GM18520 (cell line): ENCODE results near the gene CTTNBP2NL.

Source experiments
- ATAC-seq: cut with Tn5 transposase; IDR thresholded peaks from one replicate; pipeline ENCODE4 v1.9.1; 2021; ENCODE audit not compliant: unreplicated experiment

The CTTNBP2NL gene

GRCh38 chr1:112395821-112396652 is at the start of gene CTTNBP2NL:
CTTNBP2NL (plus strand) TSS chr1:112396214; CDS start chr1:112416166, 19,952 bp downstream.
- ATAC-seq, result peak; percentile 77

- no peak for ATAC-seq
These were observed 49.1 kb upstream of the CTTNBP2NL start for GRCh38 chr1:112346801-112347350.

- no peak for ATAC-seq
These were observed 39.2 kb upstream of the CTTNBP2NL start for GRCh38 chr1:112356765-112357164.

GRCh38 chr1:112357467-112357866 is 38.5 kb upstream of the CTTNBP2NL start:
- ATAC-seq, result no peak

- ATAC-seq, result no peak
These were observed 37.8 kb upstream of the CTTNBP2NL start for GRCh38 chr1:112358061-112358770.

GRCh38 chr1:112358798-112359408 is 37.1 kb upstream of the CTTNBP2NL start:
- no peak for ATAC-seq

- no peak for ATAC-seq
These were observed 35.9 kb upstream of the CTTNBP2NL start for GRCh38 chr1:112359961-112360767.

GRCh38 chr1:112363636-112364035 is 32.4 kb upstream of the CTTNBP2NL start:
- ATAC-seq, result no peak

GRCh38 chr1:112368198-112368597 is 27.8 kb upstream of the CTTNBP2NL start:
- no peak for ATAC-seq

- ATAC-seq, result peak; percentile 75
These were observed 26.4 kb upstream of the CTTNBP2NL start for GRCh38 chr1:112369392-112370285.

GRCh38 chr1:112370996-112371395 is 25.0 kb upstream of the CTTNBP2NL start:
- ATAC-seq, result no peak

GRCh38 chr1:112371775-112372174 is 24.2 kb upstream of the CTTNBP2NL start:
- ATAC-seq, result no peak

GRCh38 chr1:112373806-112374205 is 22.2 kb upstream of the CTTNBP2NL start:
- ATAC-seq, result no peak

- ATAC-seq, result no peak
These were observed 20.3 kb upstream of the CTTNBP2NL start for GRCh38 chr1:112375701-112376100.

- no peak for ATAC-seq
These were observed 15.7 kb upstream of the CTTNBP2NL start for GRCh38 chr1:112380356-112380755.

- ATAC-seq, result no peak
These were observed 14.5 kb upstream of the CTTNBP2NL start for GRCh38 chr1:112381324-112382076.

GRCh38 chr1:112383759-112384370 is 12.1 kb upstream of the CTTNBP2NL start:
- no peak for ATAC-seq

GRCh38 chr1:112386024-112386723 is 9.8 kb upstream of the CTTNBP2NL start:
- ATAC-seq, result no peak
